Measurements from ENCODE around the gene ERC2. TPM values are rescaled to one million over a fixed set of nuclear protein-coding genes. Genes with fewer than 3 reads are reported as not detected.

Gene ERC2
- total RNA-seq, 1 donor from 2014 or later = 7.4 TPM

- Histone ChIP-seq H3K27ac (ENCODE audit: low read depth, low read length) (no peak overlapping the region), H3K27me3 (ENCODE audit: insufficient read depth, low read length) (no peaks in the 10 kb centered on the region), H3K79me2 (ENCODE audit: insufficient read depth, low read length) (no peaks in the 10 kb centered on the region), H4K20me1 (ENCODE audit: insufficient read depth, low read length) (no peaks in the 10 kb centered on the region), H3K4me1 (ENCODE audit: insufficient read depth, low read length) (no peaks in the 10 kb centered on the region), H2AFZ (ENCODE audit: low read depth, low read length) (no peak overlapping the region), H3K4me3 (ENCODE audit: insufficient read depth, low read depth, low read length) (no peak overlapping the region), H3K9me3 (ENCODE audit: insufficient read depth, low read depth, low read length) (no peaks in the 10 kb centered on the region), H3K4me2 (ENCODE audit: low read length) (no peak overlapping the region), H3K9ac (ENCODE audit: low read length) (no peak overlapping the region), H3K36me3 (ENCODE audit: insufficient read depth, low read length) (no peaks in the 10 kb centered on the region)
- no peak overlapping the region for H3K27ac Mint-ChIP-seq (ENCODE audit: unreplicated experiment)
- FAIRE-seq = no peak
- DNase-seq (ENCODE audit: low read depth) = no peak
- no peaks in the 10 kb centered on the region for H3K27me3 Mint-ChIP-seq (ENCODE audit: low read depth, unreplicated experiment)
- peaks cover 4% of the 10 kb centered on the region for H3K36me3 Mint-ChIP-seq (ENCODE audit: low read depth, unreplicated experiment)
- peaks cover 12% of the 10 kb centered on the region for H3K9me3 Mint-ChIP-seq (ENCODE audit: unreplicated experiment)
- TF ChIP-seq EZH2 (IDR thresholded peaks at IDR 0.05; ENCODE audit: insufficient read depth, low read length) (no peak), CTCF (IDR thresholded peaks at IDR 0.05; ENCODE audit: insufficient read depth, low read depth, low read length) (no peak)
- H3K4me3 Mint-ChIP-seq (ENCODE audit: unreplicated experiment) = no peak overlapping the region
- H3K4me1 Mint-ChIP-seq (ENCODE audit: low read depth, unreplicated experiment) = no peaks in the 10 kb centered on the region
Observed at GRCh38 chr3:56064684-56065083, 403.6 kb downstream of the ERC2 start.

- FAIRE-seq (no peak), DNase-seq (ENCODE audit: low read depth) (no peak)
- no peak overlapping the region for H3K27ac ChIP-seq (ENCODE audit: low read depth, low read length)
- H3K4me3 ChIP-seq (ENCODE audit: insufficient read depth, low read depth, low read length) = no peak overlapping the region
- H3K27me3 Mint-ChIP-seq (ENCODE audit: low read depth, unreplicated experiment) = no peaks in the 10 kb centered on the region
- no peak overlapping the region for H3K9ac ChIP-seq (ENCODE audit: low read length)
- peaks cover 3% of the 10 kb centered on the region for H3K9me3 Mint-ChIP-seq (ENCODE audit: unreplicated experiment)
- no peak overlapping the region for H3K4me3 Mint-ChIP-seq (ENCODE audit: unreplicated experiment)
- H3K4me1 ChIP-seq (ENCODE audit: insufficient read depth, low read length) = no peaks in the 10 kb centered on the region
- H3K9me3 ChIP-seq (ENCODE audit: insufficient read depth, low read depth, low read length) = no peaks in the 10 kb centered on the region
- no peak overlapping the region for H2AFZ ChIP-seq (ENCODE audit: low read depth, low read length)
- H3K36me3 ChIP-seq (ENCODE audit: insufficient read depth, low read length) = no peaks in the 10 kb centered on the region
- no peaks in the 10 kb centered on the region for H3K36me3 Mint-ChIP-seq (ENCODE audit: low read depth, unreplicated experiment)
- no peaks in the 10 kb centered on the region for H4K20me1 ChIP-seq (ENCODE audit: insufficient read depth, low read length)
- H3K4me1 Mint-ChIP-seq (ENCODE audit: low read depth, unreplicated experiment) = no peaks in the 10 kb centered on the region
- no peak overlapping the region for H3K27ac Mint-ChIP-seq (ENCODE audit: unreplicated experiment)
- TF ChIP-seq EZH2 (IDR thresholded peaks at IDR 0.05; ENCODE audit: insufficient read depth, low read length) (no peak), CTCF (IDR thresholded peaks at IDR 0.05; ENCODE audit: insufficient read depth, low read depth, low read length) (no peak)
- no peaks in the 10 kb centered on the region for H3K79me2 ChIP-seq (ENCODE audit: insufficient read depth, low read length)
- no peak overlapping the region for H3K4me2 ChIP-seq (ENCODE audit: low read length)
- no peaks in the 10 kb centered on the region for H3K27me3 ChIP-seq (ENCODE audit: insufficient read depth, low read length)
Observed at GRCh38 chr3:56061279-56061626, 407.0 kb downstream of the ERC2 start.

DNA sequence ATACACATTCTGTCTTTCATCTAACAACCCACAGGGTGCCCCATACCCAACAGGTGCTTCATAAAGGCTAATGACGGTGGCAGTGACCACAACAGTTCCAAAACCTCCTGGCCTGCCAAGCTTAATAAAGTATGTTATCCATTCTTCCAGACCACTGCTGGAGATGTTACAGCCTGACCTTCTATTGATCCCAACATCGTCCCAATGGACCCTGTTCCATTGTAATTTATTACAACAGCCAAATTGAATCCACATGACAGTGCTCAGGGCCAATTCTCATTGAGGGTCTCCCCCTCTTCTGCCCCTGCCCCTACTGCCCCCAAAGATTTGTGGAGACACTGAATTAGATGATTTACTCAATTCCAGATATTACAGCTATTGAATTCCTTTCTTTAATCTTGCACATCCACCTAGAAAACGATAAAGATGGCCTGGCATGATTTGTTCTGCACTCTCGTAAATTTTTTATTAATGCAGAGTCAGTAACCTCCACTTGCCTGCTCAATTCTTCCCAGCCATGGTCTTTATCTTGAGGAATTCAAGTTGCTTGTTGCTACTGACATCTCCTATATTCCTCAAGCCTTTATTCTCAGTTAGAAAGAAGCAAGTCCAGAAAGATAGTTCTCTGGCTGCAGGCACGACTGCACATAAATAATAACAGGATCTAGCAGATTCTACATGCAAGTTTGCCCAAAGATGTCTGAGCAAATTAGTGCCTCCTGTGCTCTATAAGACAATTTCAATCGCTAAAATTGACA lies 407.6 kb downstream of the ERC2 start:
- Histone ChIP-seq H3K27me3 (ENCODE audit: insufficient read depth, low read length) (no peaks in the 10 kb centered on the region), H3K36me3 (ENCODE audit: insufficient read depth, low read length) (no peaks in the 10 kb centered on the region), H3K4me2 (ENCODE audit: low read length) (no peak overlapping the region), H3K9me3 (ENCODE audit: insufficient read depth, low read depth, low read length) (no peaks in the 10 kb centered on the region), H3K4me3 (ENCODE audit: insufficient read depth, low read depth, low read length) (no peak overlapping the region), H3K27ac (ENCODE audit: low read depth, low read length) (no peak overlapping the region), H3K79me2 (ENCODE audit: insufficient read depth, low read length) (no peaks in the 10 kb centered on the region), H3K9ac (ENCODE audit: low read length) (no peak overlapping the region), H2AFZ (ENCODE audit: low read depth, low read length) (no peak overlapping the region), H4K20me1 (ENCODE audit: insufficient read depth, low read length) (no peaks in the 10 kb centered on the region), H3K4me1 (ENCODE audit: insufficient read depth, low read length) (no peaks in the 10 kb centered on the region)
- Mint-ChIP-seq H3K4me1 (ENCODE audit: low read depth, unreplicated experiment) (no peaks in the 10 kb centered on the region), H3K36me3 (ENCODE audit: low read depth, unreplicated experiment) (no peaks in the 10 kb centered on the region), H3K9me3 (ENCODE audit: unreplicated experiment) (no peaks in the 10 kb centered on the region), H3K4me3 (ENCODE audit: unreplicated experiment) (no peak overlapping the region), H3K27me3 (ENCODE audit: low read depth, unreplicated experiment) (no peaks in the 10 kb centered on the region), H3K27ac (ENCODE audit: unreplicated experiment) (no peak overlapping the region)
- TF ChIP-seq CTCF (IDR thresholded peaks at IDR 0.05; ENCODE audit: insufficient read depth, low read depth, low read length) = no peak
- no peak for TF ChIP-seq EZH2 (IDR thresholded peaks at IDR 0.05; ENCODE audit: insufficient read depth, low read length)
- FAIRE-seq (no peak), DNase-seq (ENCODE audit: low read depth) (no peak)

All from astrocyte (in vitro differentiated cells and primary cell).